Ascending aorta (tissue), 2 donors: ENCODE results near the gene MRPL49. TPM values are rescaled to one million over a fixed set of nuclear protein-coding genes. Genes with fewer than 3 reads are reported as not detected.

ENCODE experiments used
- DNase-seq, 2 donors: peaks; one replicate each; pipeline ENCODE4 v3.0.0-alpha.2; 2019; ENCODE audit warnings: low spot score in 2 of 2
- H3K27ac ChIP-seq, 2 donors: fragments of 200-600 bp; sonication (generic); one replicate each; pipeline ENCODE4 v1.5.1; 2016 to 2017; ENCODE audit warnings: mild to moderate bottlenecking in 1 of 2
- H3K27me3 ChIP-seq: fragments of 200-600 bp; sonication (generic); one replicate; pipeline ENCODE4 v1.5.1; 2017
- H3K36me3 ChIP-seq, 2 donors: fragments of 200-600 bp; sonication (generic); one replicate each; pipeline ENCODE4 v1.5.1; 2016
- H3K4me1 ChIP-seq, 2 donors: fragments of 200-600 bp; sonication (generic); one replicate each; pipeline ENCODE4 v1.5.1; 2016 to 2017; ENCODE audit warnings: mild to moderate bottlenecking in 1 of 2
- H3K4me3 ChIP-seq, 2 donors: fragments of 200-600 bp; sonication (generic); one replicate each; pipeline ENCODE4 v1.5.1; 2016 to 2017; ENCODE audit warnings: mild to moderate bottlenecking in 1 of 2
- H3K9me3 ChIP-seq, 2 donors: fragments of 200-600 bp; sonication (generic); one replicate each; pipeline ENCODE4 v1.5.1; 2016
- CTCF ChIP-seq, 3 experiments: fragments of 200-600 bp in 2 of 3; fragments of 450-650 bp in 1 of 3; sonication (generic) in 2 of 3; IDR thresholded peaks; one replicate each; pipeline ENCODE4 v1.5.1; 2016 to 2019; ENCODE audit warnings: antibody characterized with exemption in 3 of 3, mild to moderate bottlenecking in 1 of 3, moderate library complexity in 1 of 3
- intact Hi-C: fragments of 100-400 bp; cut with DNase I; formaldehyde crosslinking; loops from one replicate; pipeline ENCODE4 v1.15.1; 2023
- total RNA-seq: library from RNA; depleted of rRNA; stranded (reverse); fragments of >200 nt; gene quantifications from one replicate; pipeline ENCODE4 v1.1.0, GENCODE V29; 2016

MRPL49 gene
- total RNA-seq, 1 donor from 2014 or later = 43.2 TPM

GRCh38 chr11:65134952-65135632 is 13.0 kb downstream of the MRPL49 start:
- Histone ChIP-seq H3K9me3 (no peaks in the 10 kb centered on the region), H3K36me3 (peaks cover 29 to 31% of the 10 kb centered on the region in 2 donors), H3K4me1 (peaks cover 11 to 24% of the 10 kb centered on the region in 2 donors), H3K27ac (peak overlapping the region; percentile 95 to 99), H3K27me3 (no peaks in the 10 kb centered on the region), H3K4me3 (peak overlapping the region; percentile 89 to 99)
- intact Hi-C loops = loop anchor here (1.0 to 5.0 kb wide), 5 partner anchors 16 to 182 kb away; partner anchors contain the start of genes CAPN1, SNX15 and TM7SF2
- TF ChIP-seq CTCF (IDR thresholded peaks at IDR 0.05) = no peak
- DNase-seq = peak; percentile 91 to 97

- Histone ChIP-seq H3K4me1 (peaks cover 11 to 24% of the 10 kb centered on the region in 2 donors), H3K4me3 (peak overlapping the region; percentile 89 to 99), H3K9me3 (no peaks in the 10 kb centered on the region), H3K36me3 (peaks cover 23 to 25% of the 10 kb centered on the region in 2 donors), H3K27ac (peak overlapping the region; percentile 95 to 99), H3K27me3 (no peaks in the 10 kb centered on the region)
- no peak for TF ChIP-seq CTCF (IDR thresholded peaks at IDR 0.05)
- peak in 1 of 2 donors; percentile 52 for DNase-seq
- intact Hi-C loops = loop anchor here (1.0 to 5.0 kb wide), 4 partner anchors 15 to 182 kb away; partner anchors contain the start of genes CAPN1 and TM7SF2
Measured at GRCh38 chr11:65135633-65136145, 13.6 kb downstream of the MRPL49 start.

GRCh38 chr11:65136515-65137096 is 14.5 kb downstream of the MRPL49 start:
- intact Hi-C loops = loop anchor here (5.0 kb wide), 1 partner anchor 181 kb away; no protein-coding TSS in a partner anchor
- no peak for DNase-seq
- no peaks in the 10 kb centered on the region for H3K27me3 ChIP-seq

GRCh38 chr11:65141896-65142494 is 19.9 kb downstream of the MRPL49 start:
- intact Hi-C loops = no loop called here

More at GRCh38 chr11:65136515-65137096, 14.5 kb downstream of the MRPL49 start:
- Histone ChIP-seq H3K4me3 (no peak overlapping the region), H3K27ac (no peak overlapping the region), H3K36me3 (peaks cover 14 to 16% of the 10 kb centered on the region in 2 donors), H3K4me1 (peaks cover 11 to 24% of the 10 kb centered on the region in 2 donors), H3K9me3 (no peaks in the 10 kb centered on the region)
- no peak for TF ChIP-seq CTCF (IDR thresholded peaks at IDR 0.05)

More at GRCh38 chr11:65141896-65142494, 19.9 kb downstream of the MRPL49 start:
- no peaks in the 10 kb centered on the region for H3K4me1 ChIP-seq
- no peak overlapping the region for H3K27ac ChIP-seq
- H3K36me3 ChIP-seq = no peaks in the 10 kb centered on the region
- H3K9me3 ChIP-seq = no peaks in the 10 kb centered on the region
- TF ChIP-seq CTCF (IDR thresholded peaks at IDR 0.05) = no peak
- no peak overlapping the region for H3K4me3 ChIP-seq
- peak in 1 of 2 donors; percentile 18 for DNase-seq
- no peaks in the 10 kb centered on the region for H3K27me3 ChIP-seq
